ENCODE measurements around the gene BACH1. TPM values are rescaled to one million over a fixed set of nuclear protein-coding genes. Genes with fewer than 3 reads are reported as not detected.

BACH1 gene
- total RNA-seq, 2 experiments from 2014 or later = 27.3 to 28.2 TPM

DNA sequence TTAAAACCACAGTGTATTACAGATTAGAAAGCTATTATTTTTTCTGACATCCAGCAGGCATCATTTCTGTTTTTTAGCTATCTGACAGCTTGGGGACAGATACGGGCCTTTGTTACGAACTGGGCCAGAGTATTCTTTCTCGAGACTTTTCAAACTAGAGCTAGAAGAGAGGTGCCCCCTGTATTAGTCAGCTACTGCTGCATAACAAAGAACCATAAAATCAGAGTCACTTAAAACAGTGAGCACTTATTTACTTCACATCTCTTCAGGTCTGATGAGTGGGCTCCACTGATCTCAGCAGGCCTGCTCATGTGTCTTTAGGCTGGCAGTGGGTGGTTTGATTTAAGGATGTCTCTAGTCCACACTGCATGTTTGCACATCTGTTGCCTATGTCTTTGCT, 67.8 kb downstream of the BACH1 start:
- POLR2A ChIA-PET = no interaction called here

DNA sequence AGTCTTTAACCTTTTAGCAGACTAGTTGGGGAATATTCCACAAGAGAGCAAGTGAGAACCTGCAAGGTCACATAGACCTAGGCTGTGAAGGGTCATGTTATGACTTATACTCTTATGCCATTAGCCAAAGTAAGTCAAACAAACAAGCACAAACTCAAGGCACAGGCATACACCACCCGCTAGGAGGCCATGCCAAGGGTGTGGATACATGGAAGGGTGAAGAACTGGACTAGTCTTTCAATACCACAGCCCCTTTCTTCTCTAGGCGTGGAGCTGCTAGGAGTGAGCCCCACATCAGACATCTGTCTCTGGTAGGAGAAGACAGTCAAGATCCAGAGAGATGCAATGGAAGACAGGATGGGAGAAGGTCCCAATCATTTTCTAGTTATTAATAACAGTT, 68.6 kb downstream of the BACH1 start:
- no peak overlapping the region for H3K4me3 Mint-ChIP-seq
- ChIA-PET POLR2A (no interaction called here), CTCF (no interaction called here)

More for the DNA sequence above, 67.8 kb downstream of the BACH1 start:
- Mint-ChIP-seq H3K4me3 (no peak overlapping the region), H3K36me3 (ENCODE audit: low read depth) (peaks cover 19% of the 10 kb centered on the region), H3K4me1 (ENCODE audit: low read depth) (peaks cover 6% of the 10 kb centered on the region), H3K27me3 (no peaks in the 10 kb centered on the region), H3K27ac (no peak overlapping the region), H3K9me3 (no peaks in the 10 kb centered on the region)
- ATAC-seq (no peak), DNase-seq (no peak)
- intact Hi-C loops (cut with micrococcal nuclease) = no loop called here
- TF ChIP-seq, protein P1, sequence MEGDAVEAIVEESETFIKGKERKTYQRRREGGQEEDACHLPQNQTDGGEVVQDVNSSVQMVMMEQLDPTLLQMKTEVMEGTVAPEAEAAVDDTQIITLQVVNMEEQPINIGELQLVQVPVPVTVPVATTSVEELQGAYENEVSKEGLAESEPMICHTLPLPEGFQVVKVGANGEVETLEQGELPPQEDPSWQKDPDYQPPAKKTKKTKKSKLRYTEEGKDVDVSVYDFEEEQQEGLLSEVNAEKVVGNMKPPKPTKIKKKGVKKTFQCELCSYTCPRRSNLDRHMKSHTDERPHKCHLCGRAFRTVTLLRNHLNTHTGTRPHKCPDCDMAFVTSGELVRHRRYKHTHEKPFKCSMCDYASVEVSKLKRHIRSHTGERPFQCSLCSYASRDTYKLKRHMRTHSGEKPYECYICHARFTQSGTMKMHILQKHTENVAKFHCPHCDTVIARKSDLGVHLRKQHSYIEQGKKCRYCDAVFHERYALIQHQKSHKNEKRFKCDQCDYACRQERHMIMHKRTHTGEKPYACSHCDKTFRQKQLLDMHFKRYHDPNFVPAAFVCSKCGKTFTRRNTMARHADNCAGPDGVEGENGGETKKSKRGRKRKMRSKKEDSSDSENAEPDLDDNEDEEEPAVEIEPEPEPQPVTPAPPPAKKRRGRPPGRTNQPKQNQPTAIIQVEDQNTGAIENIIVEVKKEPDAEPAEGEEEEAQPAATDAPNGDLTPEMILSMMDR (IDR thresholded peaks at IDR 0.05) = no peak
- CTCF ChIA-PET = interaction anchor here (1.0 to 2.5 kb wide), 2 partner anchors 10 to 18 kb away, joined by 5 to 11 read pairs; no protein-coding TSS in a partner anchor

DNA sequence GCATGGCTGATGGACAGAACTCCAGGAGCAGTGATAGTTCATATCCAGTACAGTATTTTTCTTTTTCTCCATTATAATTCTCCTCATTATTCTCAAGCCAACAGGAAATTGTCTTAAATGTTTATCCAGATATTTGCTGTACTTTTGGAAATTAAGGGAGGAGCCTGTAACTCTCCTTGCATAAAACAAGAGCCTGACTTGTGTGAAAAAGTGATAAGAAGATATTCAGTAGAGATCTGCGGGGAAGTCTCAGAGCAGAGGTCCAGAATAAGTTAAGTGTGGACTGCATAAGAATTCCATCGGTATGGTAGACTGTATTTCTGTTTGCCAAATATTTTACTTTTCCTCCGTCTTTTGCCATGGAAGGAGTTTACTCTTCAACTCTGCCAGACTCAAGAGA, 70.2 kb downstream of the BACH1 start:
- TF ChIP-seq, protein P1 (IDR thresholded peaks at IDR 0.05) = no peak
- Mint-ChIP-seq H3K27ac (no peak overlapping the region), H3K27me3 (no peaks in the 10 kb centered on the region), H3K4me1 (ENCODE audit: low read depth) (peaks cover 16% of the 10 kb centered on the region), H3K9me3 (peaks cover 3% of the 10 kb centered on the region), H3K36me3 (ENCODE audit: low read depth) (peaks cover 20% of the 10 kb centered on the region), H3K4me3 (no peak overlapping the region)
- intact Hi-C loops (cut with micrococcal nuclease) = no loop called here
- DNase-seq = no peak
- ChIA-PET CTCF (interaction anchor here (1.1 to 2.1 kb wide), 2 partner anchors 26 to 107 kb away, joined by 4 to 7 read pairs; no protein-coding TSS in a partner anchor), POLR2A (no interaction called here)
- ATAC-seq = no peak

More for the DNA sequence above, 68.6 kb downstream of the BACH1 start:
- Mint-ChIP-seq H3K27ac (no peak overlapping the region), H3K27me3 (no peaks in the 10 kb centered on the region), H3K36me3 (ENCODE audit: low read depth) (peaks cover 23% of the 10 kb centered on the region), H3K9me3 (no peaks in the 10 kb centered on the region), H3K4me1 (ENCODE audit: low read depth) (peaks cover 14% of the 10 kb centered on the region)
- TF ChIP-seq, protein P1 (IDR thresholded peaks at IDR 0.05) = no peak
- intact Hi-C loops (cut with micrococcal nuclease) = no loop called here
- ATAC-seq = no peak
- DNase-seq = no peak

DNA sequence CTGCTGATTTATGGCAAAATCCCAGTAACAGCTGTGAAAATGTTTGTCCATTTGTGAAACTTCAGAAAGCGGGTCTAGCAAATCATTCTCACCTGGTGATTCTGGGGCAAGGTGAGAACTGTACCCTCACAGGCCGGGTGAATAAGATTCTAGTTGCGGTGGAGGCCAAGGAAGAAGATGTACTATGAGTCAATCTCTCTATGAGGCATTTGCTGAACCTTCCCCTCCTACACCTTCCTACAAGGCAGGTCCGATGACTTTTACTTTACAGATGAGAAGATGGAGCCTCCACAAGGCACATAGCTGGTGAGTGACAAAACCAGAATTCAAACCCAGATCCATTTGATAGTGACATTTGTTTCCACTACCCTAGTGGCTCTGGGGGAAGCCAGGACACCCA, 72.7 kb downstream of the BACH1 start:
- Mint-ChIP-seq H3K9me3 (peaks cover 4% of the 10 kb centered on the region), H3K27me3 (no peaks in the 10 kb centered on the region), H3K36me3 (ENCODE audit: low read depth) (peaks cover 21% of the 10 kb centered on the region), H3K4me1 (ENCODE audit: low read depth) (peaks cover 18% of the 10 kb centered on the region), H3K27ac (peak overlapping the region; percentile 39), H3K4me3 (no peak overlapping the region)
- ChIA-PET POLR2A (no interaction called here), CTCF (interaction anchor here (0.5 to 3.0 kb wide), 30 partner anchors 9 to 296 kb away, joined by 3 to 30 read pairs (median 4); no protein-coding TSS in a partner anchor)
- DNase-seq (peak; percentile 25), ATAC-seq (peak; percentile 82)
- TF ChIP-seq, protein P1 (IDR thresholded peaks at IDR 0.05) = no peak
- intact Hi-C loops (cut with micrococcal nuclease) = loop anchor here (5.0 kb wide), 2 partner anchors 139 to 279 kb away; no protein-coding TSS in a partner anchor

DNA sequence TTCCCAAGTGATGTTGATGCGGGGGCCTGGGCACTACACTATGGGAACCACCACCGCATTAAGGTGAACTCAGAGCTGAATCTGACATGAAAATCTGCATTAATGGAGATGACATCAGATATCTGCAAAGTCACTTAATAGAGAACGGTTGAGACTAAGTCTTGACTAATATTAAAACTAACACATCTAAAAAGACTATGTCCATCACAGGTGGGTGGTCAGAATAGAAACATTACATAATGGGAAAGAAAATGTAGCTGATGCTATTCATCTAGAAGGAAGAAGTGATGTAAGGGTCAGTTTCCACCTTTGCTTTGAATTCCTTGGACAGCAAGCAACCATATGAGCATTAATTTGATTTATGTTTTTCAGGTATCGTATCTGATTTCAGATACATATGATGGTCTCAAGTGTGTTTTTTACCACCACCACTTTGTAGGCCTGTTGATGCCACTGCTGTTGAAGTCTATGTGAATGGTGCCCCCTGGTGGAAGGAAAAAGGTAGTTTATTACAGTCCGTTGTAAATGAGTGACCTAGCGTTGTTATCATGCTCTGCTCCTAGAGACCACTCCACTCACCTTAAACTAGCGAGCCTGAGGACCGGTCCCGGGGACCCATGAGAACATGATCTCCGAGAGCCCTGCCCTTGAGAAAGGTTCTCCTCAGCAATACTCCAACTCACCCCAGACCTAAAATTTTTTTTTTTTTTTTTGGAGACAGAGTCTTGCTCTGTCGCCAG, 73.5 kb downstream of the BACH1 start:
- ChIA-PET POLR2A (no interaction called here), CTCF (interaction anchor here (0.5 to 3.0 kb wide), 33 partner anchors 8 to 521 kb away, joined by 3 to 30 read pairs (median 4); no protein-coding TSS in a partner anchor)
- Mint-ChIP-seq H3K9me3 (peaks cover 4% of the 10 kb centered on the region), H3K27ac (peak overlapping the region; percentile 41), H3K4me1 (ENCODE audit: low read depth) (peaks cover 24% of the 10 kb centered on the region), H3K4me3 (no peak overlapping the region), H3K36me3 (ENCODE audit: low read depth) (peaks cover 21% of the 10 kb centered on the region), H3K27me3 (no peaks in the 10 kb centered on the region)
- TF ChIP-seq, protein P1 (IDR thresholded peaks at IDR 0.05) = peak; percentile 76
- intact Hi-C loops (cut with micrococcal nuclease) = loop anchor here (5.0 kb wide), 2 partner anchors 140 to 280 kb away; no protein-coding TSS in a partner anchor
- ATAC-seq (peak; percentile 66), DNase-seq (peak; percentile 66)
